GM18861 (cell line): ENCODE data around the gene BABAM2.
"Not testable (repeated sequence)": the region's sequence is repeated elsewhere in the genome, so short reads cannot be mapped to it uniquely, and the experiment has no call there.

Experiments
- ATAC-seq: cut with Tn5 transposase; IDR thresholded peaks from one replicate; pipeline ENCODE4 v1.9.1; 2021; ENCODE audit not compliant: unreplicated experiment

Gene BABAM2

DNA sequence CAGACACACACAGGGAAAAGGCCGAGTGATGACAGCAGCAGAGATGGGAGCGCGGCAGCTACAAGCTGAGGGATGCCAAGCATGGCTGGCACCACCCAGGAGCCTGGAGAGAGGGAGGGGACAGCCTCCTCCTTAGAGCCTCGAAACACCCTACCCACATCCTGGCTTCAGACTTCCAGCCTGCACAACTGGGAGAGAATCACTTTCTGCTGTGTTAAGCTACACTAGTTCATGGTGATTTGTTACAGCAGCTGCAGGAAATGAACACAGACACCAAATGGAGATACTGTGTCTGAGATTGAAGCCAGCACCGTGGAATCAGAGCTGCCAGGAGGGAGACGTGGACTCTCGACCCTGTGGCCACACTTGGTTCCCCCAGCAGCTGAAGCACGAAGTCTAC, 474.6 kb downstream of the BABAM2 start:
- ATAC-seq: no peak

DNA sequence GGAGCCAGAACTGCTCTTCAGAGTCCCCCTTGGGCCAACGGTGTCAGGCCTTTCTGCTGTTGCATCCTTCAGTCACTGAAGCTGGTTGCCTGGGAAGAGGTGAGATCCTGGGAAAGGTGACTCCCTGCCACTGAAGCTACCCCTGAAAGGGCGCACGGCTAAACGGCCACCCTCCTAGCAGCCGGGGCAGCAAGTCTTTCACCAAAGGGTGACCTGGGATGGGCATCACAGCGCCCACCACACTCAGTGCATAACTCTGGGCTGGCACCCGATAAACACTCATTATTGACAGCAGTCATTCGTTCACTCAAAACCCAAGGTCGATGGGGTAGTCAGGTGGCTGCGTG, 475.6 kb downstream of the BABAM2 start:
- ATAC-seq: no peak

DNA sequence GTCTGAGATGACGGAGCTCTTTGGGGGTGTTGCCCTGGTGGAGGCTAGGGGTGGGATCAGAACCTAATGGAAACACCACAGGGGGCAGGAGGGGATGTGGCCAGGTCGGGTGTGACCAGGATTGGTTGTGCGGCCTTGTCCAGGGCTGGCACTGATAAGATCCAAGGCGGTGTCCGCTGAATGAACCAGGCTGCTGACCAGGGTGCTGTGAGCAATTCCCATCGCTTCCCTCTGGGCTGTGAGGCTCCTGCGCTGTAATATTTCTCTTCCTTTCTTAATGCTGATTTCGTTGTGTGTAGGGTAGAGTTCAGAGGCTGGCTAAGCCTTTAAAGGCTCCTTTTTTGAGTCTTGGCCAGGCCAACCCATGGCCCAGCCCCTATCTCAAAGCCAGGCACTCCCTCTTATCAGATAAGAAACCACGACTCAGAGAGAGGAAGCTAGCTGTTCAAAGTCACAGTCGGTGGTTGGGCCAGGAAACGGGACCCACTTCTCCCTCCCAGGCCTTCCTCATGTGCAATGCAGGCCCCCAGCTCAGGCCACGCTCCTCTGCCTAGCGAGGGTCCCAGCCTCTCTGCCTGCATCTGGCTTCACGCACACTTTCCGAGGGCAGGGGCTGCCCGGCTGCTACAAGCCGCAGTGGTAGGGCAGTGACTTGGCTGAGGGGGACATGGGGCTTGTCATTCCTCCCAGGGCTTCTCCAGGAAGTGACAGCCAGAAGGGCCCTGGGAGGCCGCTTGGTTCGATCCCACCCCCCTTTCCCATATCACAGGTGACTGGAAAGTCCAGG, 476.2 kb downstream of the BABAM2 start:
- ATAC-seq: no peak

DNA sequence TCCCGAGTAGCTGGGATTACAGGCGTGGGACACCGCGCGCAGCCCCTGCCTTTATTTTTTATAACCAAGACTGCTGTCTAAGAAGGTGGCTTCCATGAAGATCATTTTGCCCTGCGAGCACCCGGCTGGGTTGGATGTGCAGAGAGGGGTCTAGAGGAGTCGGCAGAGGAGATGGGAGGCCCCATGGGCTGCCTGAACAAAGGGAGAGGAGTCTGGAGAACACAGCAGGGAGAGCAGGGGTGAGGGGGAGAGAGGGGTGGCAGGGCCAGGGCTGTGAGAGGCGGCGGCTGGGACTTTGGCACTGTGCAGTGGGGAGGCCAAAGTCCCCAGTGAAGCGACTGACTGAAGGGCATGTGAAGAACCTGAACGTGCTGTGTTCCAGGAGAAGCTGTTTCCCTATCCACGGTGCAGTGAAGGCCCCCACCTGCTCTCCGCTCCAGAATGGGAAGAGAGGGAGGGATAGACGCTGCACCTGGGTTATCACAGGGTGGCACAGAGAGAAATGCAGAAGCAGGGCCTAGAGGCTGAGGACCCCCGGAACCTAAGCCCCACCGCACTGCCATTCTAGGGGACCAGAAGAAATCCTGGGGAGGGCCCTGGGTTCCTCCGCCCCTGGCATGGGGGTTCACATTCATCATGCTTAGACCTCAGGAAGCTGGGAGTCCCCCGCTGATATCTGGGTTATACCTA, 477.3 kb downstream of the BABAM2 start:
- ATAC-seq: no peak

DNA sequence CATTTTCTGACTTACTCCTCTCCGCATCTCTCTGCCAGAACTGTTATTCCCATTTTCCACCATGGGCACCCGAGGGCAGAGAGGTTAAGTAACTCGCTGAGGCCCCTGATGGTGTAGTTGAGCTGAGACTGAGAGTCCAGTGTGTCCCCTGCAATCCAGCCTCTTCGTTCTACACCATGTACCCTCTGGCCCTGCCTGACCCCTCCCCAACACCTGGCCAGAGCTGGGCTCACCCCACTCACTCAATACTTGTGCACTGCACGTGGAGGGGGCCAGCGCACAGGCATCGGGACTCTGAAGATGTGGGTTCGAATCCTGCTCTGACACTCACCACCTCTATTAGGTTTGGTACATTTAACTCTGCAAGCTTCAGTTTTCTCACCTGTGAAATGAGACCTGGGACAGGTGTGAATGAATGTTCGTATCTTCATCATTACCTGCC, 477.8 kb downstream of the BABAM2 start:
- no peak for ATAC-seq

DNA sequence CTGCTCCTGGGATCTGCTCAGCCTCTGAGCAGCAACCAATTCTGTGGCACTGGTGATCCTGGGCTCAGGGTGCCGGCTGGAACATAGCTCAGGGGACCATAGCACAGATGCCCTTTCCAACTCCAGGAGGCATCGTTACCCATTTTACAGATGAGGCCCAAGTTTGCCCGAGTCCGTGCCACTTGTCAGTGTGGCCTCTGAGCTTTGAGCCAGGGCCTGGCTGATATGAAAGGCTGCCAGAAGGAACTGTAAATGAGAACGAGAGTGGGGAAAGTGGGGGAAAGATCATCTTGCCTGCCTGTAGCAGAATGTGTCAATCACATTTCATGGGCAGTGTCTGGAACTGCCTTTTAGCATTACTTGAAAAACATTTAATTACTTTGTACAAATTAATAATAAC, 478.8 kb downstream of the BABAM2 start:
- no peak for ATAC-seq

DNA sequence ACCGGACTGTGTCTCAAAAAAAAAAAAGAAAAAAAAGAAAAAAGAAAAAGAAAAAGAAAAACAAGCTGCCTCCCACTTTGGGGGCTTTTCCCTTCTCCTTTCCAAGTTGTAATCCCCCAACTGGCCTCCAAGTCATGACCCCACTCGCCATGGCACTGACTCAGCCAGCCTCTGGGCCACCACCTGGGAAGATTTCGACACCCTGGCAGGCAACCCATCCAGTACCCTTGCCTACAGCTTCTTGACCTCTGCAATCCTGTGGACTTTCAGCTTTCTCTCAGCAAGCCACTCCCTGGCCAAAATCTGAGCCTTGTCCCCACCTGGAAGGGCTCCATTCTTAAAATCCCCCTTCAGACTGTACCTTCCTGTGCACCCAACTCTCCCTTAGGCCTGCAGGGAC, 479.8 kb downstream of the BABAM2 start:
- ATAC-seq: no peak

DNA sequence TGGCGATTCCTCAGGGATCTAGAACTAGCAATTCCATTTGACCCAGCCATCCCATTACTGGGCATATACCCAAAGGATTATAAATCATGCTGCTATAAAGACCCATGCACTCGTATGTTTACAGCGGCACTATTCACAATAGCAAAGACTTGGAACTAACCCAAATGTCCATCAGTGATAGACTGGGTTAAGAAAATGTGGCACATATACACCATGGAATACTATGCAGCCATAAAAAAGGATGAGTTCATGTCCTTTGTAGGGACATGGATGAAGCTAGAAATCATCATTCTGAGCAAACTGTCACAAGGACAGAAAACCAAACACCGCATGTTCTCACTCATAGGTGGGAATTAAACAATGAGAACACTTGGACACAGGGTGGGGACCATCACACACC, 481.2 kb downstream of the BABAM2 start:
- ATAC-seq: not testable (repeated sequence)

DNA sequence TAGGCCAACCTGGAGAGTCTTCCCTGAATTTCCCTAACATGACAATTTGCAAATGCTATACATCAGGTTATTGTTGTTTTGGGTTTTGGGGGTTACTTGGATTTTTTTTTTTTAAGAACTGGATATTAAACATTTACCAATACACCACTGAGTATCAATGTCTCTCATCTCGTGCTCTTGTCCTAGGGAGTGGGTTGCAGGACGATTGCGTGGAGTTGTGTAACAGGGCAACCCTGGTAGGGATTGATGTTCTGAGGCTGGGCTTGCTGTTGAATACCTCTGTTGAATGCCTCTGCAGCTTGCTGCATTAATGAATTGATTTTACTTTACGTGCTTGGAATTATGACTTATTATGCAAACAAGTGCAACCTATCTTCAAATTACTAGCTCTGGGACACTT, 483.3 kb downstream of the BABAM2 start:
- no peak for ATAC-seq

DNA sequence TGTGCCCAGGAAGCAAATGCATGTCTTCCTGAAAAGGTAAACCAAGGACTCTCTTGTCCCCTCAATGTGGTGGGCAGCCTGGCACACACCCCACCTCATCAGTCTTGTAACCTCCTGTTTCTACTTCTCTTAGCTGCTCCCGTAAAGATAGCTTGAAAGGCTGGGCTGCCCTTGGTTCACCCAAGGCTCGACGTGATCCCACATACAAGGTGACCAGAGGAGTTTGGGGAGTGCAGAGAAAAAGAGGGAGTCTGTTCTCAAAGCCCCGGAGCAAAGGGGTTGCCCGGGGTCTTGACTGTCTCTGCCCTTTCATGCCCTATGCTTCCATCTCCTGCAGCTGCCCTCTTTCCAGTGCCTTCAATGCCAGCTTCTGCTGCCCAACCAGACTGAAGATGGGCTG, 483.8 kb downstream of the BABAM2 start:
- no peak for ATAC-seq

DNA sequence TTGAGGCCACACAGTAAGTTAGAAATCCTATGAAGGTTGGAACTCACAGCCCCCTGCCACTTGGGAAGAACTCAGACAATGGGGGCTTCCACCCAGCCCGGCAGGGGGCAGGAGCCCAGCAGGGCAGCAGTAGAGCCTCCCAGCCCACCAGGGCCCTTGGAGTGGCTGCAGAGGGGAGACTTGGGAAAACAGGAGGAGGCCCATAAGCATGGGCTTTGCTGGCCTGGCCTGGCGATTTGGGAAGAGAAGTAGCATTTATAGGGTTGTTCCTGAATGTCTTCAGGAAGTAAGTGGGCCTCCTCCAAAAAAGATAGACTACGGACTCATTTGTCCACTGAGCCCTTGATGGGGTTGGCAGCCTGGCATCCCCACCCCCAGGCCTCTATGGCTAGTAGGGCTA, 484.7 kb downstream of the BABAM2 start:
- ATAC-seq: no peak

DNA sequence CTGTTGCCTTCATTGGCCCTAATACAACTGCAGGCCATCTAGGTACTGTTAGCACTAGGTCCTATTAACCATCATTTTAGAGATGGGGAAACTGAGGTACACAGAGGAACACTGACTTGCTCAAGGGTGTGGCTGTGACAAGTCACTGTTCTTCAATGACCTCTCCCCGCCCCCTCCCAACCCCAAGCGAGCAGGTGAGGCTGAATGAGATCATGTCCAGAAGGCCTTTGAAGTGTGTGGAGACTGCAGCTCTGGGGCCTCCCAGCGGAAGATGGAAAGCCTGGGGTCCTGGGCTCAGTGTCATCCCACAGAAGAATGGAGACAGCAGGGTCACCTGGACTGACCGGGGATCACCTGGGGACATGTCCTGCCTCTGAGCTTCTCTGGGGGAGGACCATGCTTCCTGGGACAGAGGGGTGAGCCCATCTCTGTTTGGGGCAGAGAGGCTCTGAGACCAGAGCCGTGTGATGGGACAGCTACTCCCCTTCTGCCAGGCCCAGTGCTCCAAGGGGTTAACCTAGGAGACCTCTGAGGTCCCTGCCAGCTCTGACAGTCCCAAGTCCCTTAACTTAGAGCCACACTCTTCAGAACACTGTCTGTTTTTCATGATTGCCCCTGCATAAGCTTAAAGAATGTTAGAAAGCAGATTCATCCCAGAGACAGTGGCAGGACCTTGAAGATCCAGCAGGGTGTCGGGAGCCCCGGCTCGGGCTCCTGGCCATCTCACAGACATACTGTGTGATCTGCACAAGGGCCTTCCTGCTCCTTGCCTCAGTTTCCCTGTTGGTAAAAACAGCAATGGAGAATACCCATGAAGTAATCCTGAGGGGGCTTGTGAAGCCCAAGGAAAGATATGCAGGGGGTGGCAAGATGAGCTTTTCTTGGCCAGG, 485.5 kb downstream of the BABAM2 start:
- ATAC-seq: no peak

DNA sequence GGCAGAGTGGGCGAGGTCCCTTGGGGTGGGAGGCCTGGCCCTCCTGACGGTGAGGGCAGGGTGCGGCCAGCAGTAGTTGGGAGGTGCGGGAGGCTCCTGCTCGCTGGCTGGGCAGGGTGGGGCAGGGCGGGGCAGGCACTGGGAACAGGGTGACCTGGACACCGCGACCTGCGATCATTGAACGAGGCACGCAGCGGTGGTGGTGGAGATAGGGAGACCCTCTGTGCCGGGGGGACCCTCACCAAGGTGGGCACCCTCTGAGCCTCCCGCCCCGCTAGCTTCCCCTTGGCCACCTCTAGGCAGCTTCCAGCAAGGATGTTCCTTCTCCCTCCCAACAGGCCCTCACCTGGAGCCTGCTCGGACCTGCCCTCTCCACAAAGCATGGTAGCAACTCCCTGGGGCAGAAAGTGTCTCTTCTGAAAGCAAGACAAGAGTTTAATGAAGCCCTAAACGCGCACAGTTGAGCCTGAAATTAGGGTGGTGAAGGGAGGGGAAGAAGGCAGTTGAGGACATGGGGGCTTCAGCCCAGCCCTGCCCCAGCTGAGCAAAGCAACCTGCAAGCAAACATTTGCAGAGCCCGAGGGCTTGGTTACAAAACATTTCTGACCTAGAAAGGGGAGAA, 486.8 kb downstream of the BABAM2 start:
- no peak for ATAC-seq

DNA sequence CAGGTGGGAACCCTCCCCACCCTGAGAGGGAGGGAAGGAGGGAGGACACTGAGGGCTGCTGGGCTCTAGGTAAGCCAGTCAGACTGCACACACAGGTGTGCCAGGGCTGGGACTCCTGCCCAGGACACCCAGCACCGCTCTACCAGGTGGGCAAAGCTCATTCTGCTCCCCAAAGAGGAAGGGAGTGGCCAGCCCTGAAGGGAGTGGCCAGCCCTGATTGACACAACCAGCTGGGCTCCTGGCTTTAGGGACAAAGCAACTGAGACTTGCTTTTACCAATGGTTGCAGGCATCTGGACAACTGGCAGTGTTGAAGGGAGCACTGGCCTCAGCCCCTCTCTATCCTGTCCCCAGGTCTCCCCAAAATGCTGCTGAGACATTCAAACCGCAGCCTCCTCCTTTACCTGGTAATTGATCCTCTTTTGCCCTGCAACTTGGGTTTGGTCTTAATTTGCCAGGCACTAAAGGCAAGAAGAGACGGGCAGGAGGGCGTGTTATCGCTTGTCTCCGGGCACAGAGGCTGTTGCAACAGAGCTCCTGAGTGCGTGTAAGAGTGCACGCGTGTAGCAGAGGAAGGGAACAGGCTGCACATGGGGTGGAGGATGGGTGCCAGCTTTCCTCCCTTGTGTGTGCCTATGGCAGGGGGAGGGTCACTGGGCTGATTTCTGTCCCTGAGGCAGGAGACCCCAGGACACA, 487.6 kb downstream of the BABAM2 start:
- no peak for ATAC-seq

DNA sequence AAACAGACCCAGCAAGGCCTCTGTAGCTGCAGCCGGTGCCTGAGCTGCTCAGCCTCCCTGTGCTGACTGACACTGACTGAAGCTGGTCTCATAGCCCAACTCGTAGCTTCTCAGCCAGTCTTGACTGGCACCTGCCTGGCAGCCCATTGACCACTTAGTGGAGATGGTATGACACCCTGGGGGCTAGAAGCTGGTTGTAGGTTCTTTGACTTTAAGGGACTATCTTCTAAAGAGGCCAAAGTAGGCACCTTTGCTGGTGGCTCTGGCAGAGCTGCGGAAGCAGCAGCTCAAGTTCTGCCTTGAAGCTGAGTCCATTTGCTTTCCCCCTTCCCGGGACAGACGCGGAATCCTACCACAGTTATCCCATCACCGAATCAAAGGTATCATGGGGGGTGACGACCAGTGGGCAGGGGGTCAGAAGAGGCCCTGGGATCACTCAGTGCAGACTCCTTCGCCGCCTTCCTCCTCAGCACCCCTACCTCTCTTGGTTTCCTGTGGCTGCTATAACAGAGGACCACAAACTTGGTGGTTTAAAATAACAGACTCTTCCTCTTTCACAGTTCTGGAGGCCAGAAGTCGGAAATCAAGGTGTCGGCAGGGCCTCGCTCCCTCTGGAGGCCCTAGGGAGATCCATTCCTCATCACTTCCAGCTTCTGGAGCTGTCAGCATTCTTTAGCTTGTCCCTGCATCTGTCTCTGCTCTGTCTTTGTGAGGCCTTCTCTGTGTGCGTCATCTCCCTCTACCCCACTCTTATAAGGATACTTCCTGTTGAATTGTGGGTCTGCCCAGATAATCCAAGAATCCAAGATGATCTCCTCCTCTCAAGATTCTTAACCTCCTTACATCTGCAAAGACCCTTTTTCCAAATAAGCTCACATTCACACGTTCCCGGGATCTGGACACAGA, 488.4 kb downstream of the BABAM2 start:
- ATAC-seq: no peak

DNA sequence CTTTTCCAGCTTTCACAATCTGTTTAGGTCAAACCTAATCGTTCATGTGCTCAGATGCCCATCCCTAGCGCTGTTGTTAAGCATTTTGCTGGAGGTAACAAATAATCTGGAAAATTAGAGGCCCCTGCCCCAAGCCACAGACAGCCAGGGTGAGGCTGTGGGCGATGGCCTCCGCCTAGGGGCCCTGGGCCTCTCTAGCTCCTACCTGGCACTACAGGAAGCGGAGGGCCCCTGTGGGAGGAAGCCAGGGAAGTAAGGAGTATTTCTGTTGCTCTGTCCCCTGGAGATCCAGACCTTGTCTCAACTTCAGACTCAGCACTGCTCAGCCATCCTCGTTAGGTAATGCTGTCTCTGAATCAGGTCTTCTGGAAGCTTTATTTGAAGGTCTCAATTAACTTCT, 489.7 kb downstream of the BABAM2 start:
- ATAC-seq: no peak

DNA sequence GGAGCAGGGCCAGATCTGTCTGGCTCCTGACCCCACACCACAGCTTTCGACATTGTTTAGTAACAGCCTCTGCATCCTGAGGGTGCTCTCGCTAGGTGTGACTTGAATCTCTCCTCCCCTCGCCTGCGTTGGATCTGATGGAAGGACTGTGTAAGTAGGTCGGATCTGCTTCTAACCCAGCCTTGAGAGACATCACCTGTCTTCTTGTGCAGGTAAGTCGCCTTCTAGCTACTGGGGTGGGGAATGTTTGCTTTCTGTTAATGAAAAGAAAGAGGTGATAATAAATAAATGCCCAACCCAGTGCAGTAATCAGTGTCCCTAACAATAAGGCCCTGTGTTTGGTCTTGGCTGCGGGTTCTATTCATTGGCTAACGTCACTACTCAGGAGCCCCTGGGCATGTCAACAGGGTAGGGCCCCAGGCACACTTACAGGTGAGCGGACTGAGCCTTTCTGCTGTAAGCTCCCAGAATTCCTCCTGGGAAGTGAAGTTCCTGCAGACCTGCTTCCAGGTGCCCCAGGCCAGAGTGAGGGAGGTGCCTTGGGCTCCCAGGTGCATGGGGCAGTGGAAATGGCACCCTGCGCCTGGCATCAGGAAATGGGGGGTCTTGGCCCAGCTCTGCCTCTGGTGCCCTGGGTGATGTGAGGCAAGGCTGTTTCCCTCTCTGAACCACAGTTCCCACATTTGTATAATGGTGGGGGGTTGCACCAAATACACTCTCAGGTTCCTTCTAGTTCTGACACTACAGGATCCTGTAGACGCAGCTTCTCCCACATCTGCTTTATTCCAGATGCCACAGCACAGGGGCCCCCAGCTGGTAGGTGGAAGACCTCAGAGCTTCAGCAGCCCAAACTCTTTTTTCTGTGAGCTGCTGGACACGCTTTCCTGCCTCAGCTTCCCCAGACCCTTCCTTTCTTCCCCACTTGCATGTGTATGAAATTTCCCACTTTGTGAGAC, 491.0 kb downstream of the BABAM2 start:
- no peak for ATAC-seq

DNA sequence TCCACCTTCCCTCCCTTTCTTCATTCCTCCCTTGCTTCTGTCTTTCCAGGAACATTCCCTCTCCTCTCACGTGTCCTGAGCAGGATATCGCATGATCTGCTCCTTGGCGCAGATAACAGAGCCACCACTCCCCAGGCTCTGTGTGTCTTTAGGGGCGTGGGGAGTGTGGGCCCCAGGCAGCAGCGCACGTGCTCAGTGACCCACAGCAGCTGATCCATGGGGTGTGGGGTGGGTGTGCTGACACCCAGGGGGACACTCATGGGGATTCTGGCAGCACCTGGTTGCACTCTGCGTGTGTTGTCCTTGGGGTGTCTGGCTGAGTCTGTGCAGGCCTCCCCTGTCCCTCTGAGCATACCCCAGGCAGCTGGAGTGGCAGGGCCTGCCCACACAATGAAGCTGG, 492.2 kb downstream of the BABAM2 start:
- ATAC-seq: no peak
